ENCODE data around the gene CMTM8.

CMTM8 gene

GRCh38 chr3:32334675-32335074 lies 96.2 kb downstream of the CMTM8 start:
- DNase-seq (ENCODE audit: extremely low read depth in 1 of 2, low read depth in 1 of 2): no peak

- no peak for DNase-seq (ENCODE audit: extremely low read depth in 1 of 2, low read depth in 1 of 2)
Measured at GRCh38 chr3:32335365-32336112, 97.1 kb downstream of the CMTM8 start.

GRCh38 chr3:32336113-32336498 lies 97.6 kb downstream of the CMTM8 start:
- no peak for DNase-seq (ENCODE audit: extremely low read depth in 1 of 2, low read depth in 1 of 2)

DNA sequence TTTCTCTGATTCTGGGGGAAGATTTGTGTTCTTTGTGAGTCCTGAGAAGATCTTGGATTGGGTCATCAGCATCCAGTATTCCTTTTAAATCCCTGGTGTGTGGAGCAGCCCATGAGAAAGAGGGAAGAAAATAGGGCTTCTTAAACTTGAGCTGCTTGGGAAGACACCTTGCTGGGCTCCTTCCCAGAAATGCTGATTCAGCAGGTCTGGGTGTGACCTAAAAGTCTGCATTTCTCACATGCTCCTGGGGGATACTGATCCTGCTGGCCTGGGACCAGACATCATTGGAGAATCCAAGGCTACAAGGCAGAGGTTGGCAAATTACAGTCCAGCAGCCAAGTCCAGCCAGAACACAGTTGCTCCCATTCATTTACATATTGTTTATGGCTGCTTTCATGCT lies 99.0 kb downstream of the CMTM8 start:
- DNase-seq (ENCODE audit: extremely low read depth in 1 of 2, low read depth in 1 of 2): no peak

- DNase-seq (ENCODE audit: extremely low read depth in 1 of 2, low read depth in 1 of 2): no peak
Measured at GRCh38 chr3:32340039-32340438, 101.6 kb downstream of the CMTM8 start.

DNA sequence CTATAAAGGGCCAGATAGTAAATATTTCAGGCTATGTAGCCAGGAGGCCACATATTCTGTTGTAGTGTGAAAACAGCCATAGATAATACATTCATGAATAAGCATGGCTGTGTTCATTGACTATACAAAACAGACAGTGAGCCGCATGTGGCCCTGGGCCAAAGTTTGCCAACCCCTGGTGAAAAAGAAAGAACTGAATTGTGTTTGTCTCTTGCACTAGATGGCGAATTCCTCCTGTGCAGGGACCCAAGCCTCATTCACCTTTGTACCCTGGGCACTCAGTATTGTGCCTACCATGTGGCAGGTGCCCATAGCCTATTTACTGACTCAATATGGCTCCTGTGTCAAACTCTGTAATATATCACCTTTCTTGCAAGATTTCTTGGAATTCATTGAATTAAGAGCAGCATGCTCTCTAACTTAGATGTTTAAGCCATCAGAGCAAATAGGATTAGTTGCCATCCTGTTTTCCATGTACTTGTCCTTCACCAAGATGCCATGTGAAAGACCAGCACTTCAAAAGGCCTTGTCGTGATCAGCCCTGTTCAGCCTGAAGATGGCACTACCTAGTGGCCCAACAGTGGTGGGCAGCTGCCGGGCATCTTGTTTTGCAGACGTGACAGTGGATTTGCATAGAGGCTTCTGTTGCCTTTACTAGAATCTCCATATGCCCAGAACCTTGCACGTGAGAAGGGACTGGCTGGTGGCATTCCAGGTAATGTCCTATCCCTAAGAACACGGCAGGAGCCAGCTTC lies 102.3 kb downstream of the CMTM8 start:
- no peak for DNase-seq (ENCODE audit: extremely low read depth in 1 of 2, low read depth in 1 of 2)

DNA sequence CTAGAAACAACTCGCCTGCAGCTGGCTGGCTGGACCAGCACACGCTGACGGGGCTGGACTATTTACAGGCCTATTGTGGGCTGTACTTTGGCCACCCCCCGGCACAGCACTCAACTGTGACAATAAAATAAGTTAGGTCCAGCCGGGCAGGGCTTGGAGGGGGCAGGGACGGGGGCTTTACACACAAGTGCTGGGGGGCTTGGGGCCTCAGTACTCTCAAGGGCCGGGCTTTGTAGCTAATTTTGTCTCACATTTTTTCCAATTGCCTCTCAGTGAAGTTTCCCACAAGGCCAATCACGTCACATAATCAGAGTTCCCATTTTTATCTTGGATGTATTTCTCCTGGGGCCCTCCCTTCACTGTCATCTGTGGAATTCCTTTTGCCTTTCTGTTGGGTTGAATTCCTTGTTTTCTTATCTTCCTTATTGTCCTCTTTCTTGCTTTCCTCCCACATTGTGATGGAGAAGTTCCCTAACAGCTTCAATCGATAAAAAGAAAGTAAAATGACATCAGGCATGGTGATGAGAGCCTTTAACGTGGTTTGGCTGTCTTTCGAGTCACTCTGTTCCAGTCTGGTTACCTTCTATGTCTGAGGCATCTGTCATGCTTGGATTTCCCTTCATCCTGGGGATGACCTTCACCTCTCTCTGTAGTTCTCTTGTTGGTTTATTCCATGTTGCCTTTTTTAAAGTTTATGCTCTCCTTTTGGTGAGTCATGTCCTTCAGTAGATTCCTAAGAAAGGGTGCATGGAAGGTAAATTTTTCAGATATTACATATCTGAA lies 109.1 kb downstream of the CMTM8 start:
- DNase-seq (ENCODE audit: extremely low read depth in 1 of 2, low read depth in 1 of 2): no peak

DNA sequence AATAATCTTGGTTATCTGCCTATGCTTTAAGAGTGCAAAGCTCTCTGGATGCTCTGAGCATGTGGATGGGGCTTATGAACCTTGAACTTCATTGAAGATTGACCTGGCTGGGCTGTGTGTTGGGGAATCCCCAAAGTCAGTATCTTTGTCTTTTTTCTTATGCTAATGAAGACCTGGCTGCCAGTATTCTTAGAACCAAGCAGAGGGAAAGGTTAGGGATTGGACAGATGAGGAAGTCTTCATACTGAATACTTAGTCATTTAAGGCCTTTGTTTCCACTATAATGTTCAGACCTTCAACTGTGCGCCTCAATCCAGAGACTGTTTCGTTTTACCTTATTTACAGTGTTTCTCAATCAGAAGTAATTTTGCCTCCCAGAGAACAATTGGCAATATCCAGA lies 110.7 kb downstream of the CMTM8 start:
- no peak for DNase-seq (ENCODE audit: extremely low read depth in 1 of 2, low read depth in 1 of 2)

DNA sequence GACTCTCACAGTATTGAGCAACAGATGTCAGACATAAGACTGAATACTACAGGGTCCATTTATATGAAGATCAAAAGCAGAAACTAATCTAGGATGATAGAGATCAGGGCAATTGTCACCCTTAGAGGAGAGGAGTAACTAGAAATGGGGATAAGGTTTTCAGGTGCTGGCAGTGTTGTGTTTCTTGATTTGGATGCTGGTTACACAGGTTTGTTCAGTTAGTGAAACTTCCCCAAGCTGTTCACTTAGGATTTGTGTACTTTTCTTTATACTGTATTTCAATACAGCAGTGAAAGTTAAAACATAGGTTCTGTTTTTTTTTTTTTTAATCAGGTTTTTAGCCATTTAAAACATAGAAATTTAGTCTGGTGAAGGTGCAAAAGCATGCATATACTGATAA lies 114.1 kb downstream of the CMTM8 start:
- DNase-seq (ENCODE audit: extremely low read depth in 1 of 2, low read depth in 1 of 2): no peak

- DNase-seq (ENCODE audit: extremely low read depth in 1 of 2, low read depth in 1 of 2): no peak
Measured at GRCh38 chr3:32353351-32353750, 114.9 kb downstream of the CMTM8 start.

DNA sequence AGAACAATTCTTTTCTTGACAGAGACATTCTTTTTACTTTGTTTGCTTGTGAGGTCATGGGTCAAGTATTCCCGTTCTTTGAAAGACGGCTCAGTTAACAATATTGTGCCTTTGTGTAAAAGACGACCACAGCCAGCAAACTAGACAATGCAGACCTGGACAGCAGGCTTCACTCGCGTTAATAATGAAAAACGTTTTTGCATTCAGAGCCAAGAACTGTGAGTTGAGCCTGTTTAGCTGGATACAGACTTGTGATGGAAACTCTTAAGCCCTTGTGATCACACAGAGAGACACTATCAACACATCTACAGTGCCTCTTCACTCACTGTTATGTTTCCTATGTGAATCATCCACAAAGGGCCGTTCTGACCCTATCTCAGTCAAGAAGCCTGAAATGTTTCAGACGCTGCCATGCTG lies 115.9 kb downstream of the CMTM8 start:
- DNase-seq (ENCODE audit: extremely low read depth in 1 of 2, low read depth in 1 of 2): no peak

DNA sequence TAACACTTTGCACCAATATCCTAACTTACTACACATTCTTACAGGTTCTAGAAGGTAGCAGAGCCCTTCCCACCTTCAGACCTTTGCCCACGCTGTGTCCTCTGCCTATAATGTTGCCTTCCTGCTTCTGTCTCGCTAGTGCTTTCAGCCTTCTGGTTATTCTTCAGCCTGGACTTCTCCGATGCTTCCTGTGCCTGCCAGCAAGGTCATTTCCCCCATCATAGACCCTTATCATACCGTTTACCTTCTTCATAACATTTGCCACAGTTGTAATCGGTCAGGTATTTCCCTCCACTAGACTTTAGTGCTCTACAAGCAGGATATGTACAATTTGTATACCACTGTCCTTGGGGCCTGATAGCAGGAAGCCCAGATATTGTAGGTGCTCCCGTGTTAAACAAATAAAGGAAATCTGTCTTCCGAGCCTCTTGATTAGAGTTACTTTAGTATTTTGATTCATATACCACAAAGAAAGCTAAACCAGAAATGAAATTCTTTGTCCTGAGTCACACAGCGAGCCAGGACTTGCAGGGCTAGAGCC lies 117.3 kb downstream of the CMTM8 start:
- DNase-seq (ENCODE audit: extremely low read depth in 1 of 2, low read depth in 1 of 2): no peak

DNA sequence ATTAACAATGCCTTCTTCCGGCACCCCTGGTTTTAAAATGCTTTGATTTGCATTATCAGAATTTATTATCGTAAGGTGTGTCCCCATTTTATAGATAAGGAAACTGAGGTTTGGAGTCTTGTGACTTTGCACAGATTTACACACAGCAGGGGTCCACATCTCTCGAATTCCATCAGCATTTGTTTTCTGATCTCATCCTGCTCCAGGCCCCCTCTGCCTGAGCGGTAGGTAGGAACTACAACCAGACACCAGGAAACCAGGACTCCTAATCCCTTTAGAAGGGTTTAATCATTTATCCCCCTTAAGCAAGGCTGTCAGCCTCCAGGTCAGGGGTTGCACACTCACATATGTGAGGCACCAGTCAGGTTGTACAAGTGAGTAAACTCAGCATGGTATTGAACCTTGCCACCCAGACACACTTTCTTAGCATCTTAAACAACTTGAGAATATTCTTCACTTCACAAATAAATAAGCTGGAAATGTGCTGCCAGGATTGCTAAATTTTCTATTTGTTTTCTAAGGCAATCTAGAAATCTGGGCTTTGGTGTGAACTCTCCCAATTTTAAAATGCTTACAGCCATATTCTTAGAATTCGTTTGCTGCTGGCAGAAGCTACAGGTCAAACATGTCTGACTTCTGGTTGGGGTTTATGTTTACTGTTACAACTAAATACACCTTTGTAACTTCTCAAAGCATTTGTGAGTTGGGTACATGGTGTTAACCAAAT lies 121.4 kb downstream of the CMTM8 start:
- no peak for DNase-seq (ENCODE audit: extremely low read depth in 1 of 2, low read depth in 1 of 2)

- no peak for DNase-seq (ENCODE audit: extremely low read depth in 1 of 2, low read depth in 1 of 2)
Measured at GRCh38 chr3:32360493-32360827, 122.0 kb downstream of the CMTM8 start.

GRCh38 chr3:32366638-32367397 lies 128.3 kb downstream of the CMTM8 start:
- DNase-seq (ENCODE audit: extremely low read depth in 1 of 2, low read depth in 1 of 2): no peak

DNA sequence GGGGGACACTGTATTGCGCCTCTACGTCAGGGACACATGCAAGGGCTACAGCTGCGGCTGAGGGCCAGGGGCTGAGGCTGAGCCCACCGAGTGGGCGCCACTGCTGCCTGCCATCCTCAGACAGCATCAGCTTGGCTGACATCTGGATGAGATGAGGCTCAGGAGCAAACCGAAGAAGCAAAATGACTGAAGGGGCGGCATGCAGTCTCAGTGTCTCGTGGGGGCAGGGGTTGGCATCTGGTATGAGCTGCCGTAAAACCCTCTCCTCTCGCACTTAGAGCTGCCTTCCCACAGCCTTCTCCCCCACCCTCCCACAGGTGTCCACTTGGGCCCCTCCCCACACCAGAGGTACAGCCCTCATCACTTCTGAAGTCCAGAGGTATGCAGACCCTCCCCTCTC lies 129.0 kb downstream of the CMTM8 start:
- DNase-seq (ENCODE audit: extremely low read depth in 1 of 2, low read depth in 1 of 2): no peak

DNA sequence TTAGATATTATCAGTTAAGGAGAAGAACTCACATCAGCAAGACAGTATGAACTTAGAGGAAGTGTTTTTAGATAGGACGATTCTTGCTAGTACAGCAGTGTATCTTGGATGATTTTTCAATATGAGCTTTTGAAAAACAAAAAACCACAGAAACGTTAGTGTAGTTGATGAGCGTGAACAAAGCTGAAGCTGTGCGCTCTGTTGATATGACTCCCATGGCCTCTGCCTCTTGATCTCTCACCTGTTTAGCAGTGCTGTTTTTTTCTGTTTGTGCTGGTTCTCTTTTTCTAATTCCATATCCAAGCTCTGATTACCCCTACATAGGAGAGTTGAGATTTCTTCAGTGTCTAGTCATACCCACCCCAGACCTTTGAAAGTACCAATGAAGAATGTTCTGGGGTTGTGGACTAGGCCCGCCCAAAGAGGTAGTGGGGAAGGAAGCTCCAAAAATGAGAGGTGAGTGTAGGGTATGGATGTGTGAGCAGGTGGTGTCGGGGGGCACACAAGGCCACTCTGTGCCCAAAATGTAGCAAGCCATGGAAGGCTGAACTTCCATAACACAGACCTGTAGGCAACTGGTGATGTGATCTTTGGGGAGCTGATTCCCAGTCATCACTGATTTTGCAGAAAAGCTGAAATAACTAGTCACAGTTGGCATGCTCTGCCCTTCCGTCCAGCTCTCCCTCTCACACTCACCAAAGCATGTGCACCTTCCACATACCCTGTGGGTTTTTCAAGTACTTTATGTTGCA lies 133.2 kb downstream of the CMTM8 start:
- DNase-seq (ENCODE audit: extremely low read depth in 1 of 2, low read depth in 1 of 2): no peak

GRCh38 chr3:32372213-32372490 lies 133.7 kb downstream of the CMTM8 start:
- DNase-seq (ENCODE audit: extremely low read depth in 1 of 2, low read depth in 1 of 2): no peak

DNA sequence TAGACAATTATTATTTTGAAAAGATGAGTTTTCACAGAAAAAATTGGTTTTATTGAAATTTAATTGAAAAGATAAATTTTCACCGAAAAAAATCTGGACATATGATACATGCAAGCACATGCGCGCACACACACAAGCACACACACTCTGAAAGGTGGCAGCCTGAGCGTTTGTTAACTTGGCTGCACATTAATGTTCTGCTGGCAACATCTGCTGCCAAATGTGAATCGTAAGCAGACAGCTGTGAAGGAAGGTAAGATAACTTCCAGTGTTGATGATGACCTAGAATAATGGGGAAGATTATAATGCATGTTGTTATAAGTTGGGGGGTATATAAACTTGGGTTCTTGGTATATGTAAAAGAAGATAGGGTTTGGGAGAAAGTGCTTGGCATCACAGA lies 134.8 kb downstream of the CMTM8 start:
- DNase-seq (ENCODE audit: extremely low read depth in 1 of 2, low read depth in 1 of 2): no peak

DNA sequence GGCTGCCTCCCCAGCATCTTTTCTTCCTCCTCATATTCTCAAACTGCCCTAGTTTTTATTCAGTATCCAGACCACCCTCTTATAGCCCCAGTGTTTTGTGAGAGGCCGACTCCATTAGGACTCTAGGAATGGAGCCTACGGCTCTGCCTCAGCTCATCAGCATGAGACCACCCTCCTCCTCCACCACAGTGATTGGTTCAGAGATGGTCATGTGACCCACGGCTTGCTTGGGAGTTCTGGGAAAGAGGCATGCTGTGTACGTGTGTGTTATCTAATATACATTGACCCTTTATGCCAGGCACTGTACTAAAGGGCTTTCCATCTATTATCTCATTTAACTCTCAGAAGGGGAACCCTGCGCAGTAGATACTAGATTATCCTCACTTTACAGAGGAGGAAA lies 135.4 kb downstream of the CMTM8 start:
- DNase-seq (ENCODE audit: extremely low read depth in 1 of 2, low read depth in 1 of 2): no peak

Data from stimulated activated CD8-positive, alpha-beta memory T cell treated with anti-CD3 and anti-CD28 coated beads, Interleukin-7, amount 100 ng/mL, for 48 hours (primary cell).